Measurements from ENCODE around the gene PRKCB. TPM values are rescaled to one million over a fixed set of nuclear protein-coding genes. Genes with fewer than 3 reads are reported as not detected.
A peak's percentile ranks its signal among the peaks of the same experiment; 100 is the strongest.

Gene PRKCB
- total RNA-seq, 1 experiment from 2014 or later, result 7.1 TPM

- no peak for DNase-seq (ENCODE audit: low read depth, low spot score)
- in situ Hi-C loops (cut with HindIII; ENCODE audit: low pct_unique_long_range_greater_than_20kb, low sequenced_read_pairs), result no loop called here
These were observed 22.1 kb downstream of the PRKCB start for GRCh38 chr16:23857881-23858269.

- in situ Hi-C loops (cut with HindIII; ENCODE audit: low pct_unique_long_range_greater_than_20kb, low sequenced_read_pairs), result no loop called here
These were observed 22.8 kb downstream of the PRKCB start for GRCh38 chr16:23858542-23858941.

GRCh38 chr16:23859713-23860269 is 24.0 kb downstream of the PRKCB start:
- in situ Hi-C loops (cut with HindIII; ENCODE audit: low pct_unique_long_range_greater_than_20kb, low sequenced_read_pairs), result no loop called here

More at GRCh38 chr16:23858542-23858941, 22.8 kb downstream of the PRKCB start:
- DNase-seq (ENCODE audit: low read depth, low spot score), result no peak

GRCh38 chr16:23861874-23862273 is 26.1 kb downstream of the PRKCB start:
- in situ Hi-C loops (cut with HindIII; ENCODE audit: low pct_unique_long_range_greater_than_20kb, low sequenced_read_pairs), result no loop called here
- no peak for DNase-seq (ENCODE audit: low read depth, low spot score)

More at GRCh38 chr16:23859713-23860269, 24.0 kb downstream of the PRKCB start:
- no peak for DNase-seq (ENCODE audit: low read depth, low spot score)

GRCh38 chr16:23862556-23862955 is 26.8 kb downstream of the PRKCB start:
- no peak for DNase-seq (ENCODE audit: low read depth, low spot score)
- in situ Hi-C loops (cut with HindIII; ENCODE audit: low pct_unique_long_range_greater_than_20kb, low sequenced_read_pairs), result no loop called here

GRCh38 chr16:23863511-23864422 is 28.0 kb downstream of the PRKCB start:
- no peak for DNase-seq (ENCODE audit: low read depth, low spot score)

GRCh38 chr16:23865853-23866252 is 30.1 kb downstream of the PRKCB start:
- DNase-seq (ENCODE audit: low read depth, low spot score), result no peak
- in situ Hi-C loops (cut with HindIII; ENCODE audit: low pct_unique_long_range_greater_than_20kb, low sequenced_read_pairs), result no loop called here

More at GRCh38 chr16:23863511-23864422, 28.0 kb downstream of the PRKCB start:
- in situ Hi-C loops (cut with HindIII; ENCODE audit: low pct_unique_long_range_greater_than_20kb, low sequenced_read_pairs), result no loop called here

GRCh38 chr16:23866621-23867020 is 30.8 kb downstream of the PRKCB start:
- in situ Hi-C loops (cut with HindIII; ENCODE audit: low pct_unique_long_range_greater_than_20kb, low sequenced_read_pairs), result no loop called here
- DNase-seq (ENCODE audit: low read depth, low spot score), result no peak

GRCh38 chr16:23867566-23867965 is 31.8 kb downstream of the PRKCB start:
- in situ Hi-C loops (cut with HindIII; ENCODE audit: low pct_unique_long_range_greater_than_20kb, low sequenced_read_pairs), result no loop called here

GRCh38 chr16:23868136-23868535 is 32.4 kb downstream of the PRKCB start:
- in situ Hi-C loops (cut with HindIII; ENCODE audit: low pct_unique_long_range_greater_than_20kb, low sequenced_read_pairs), result no loop called here

More at GRCh38 chr16:23867566-23867965, 31.8 kb downstream of the PRKCB start:
- DNase-seq (ENCODE audit: low read depth, low spot score), result no peak

GRCh38 chr16:23869052-23869451 is 33.3 kb downstream of the PRKCB start:
- in situ Hi-C loops (cut with HindIII; ENCODE audit: low pct_unique_long_range_greater_than_20kb, low sequenced_read_pairs), result no loop called here
- DNase-seq (ENCODE audit: low read depth, low spot score), result no peak

More at GRCh38 chr16:23868136-23868535, 32.4 kb downstream of the PRKCB start:
- DNase-seq (ENCODE audit: low read depth, low spot score), result no peak

GRCh38 chr16:23871924-23872323 is 36.1 kb downstream of the PRKCB start:
- in situ Hi-C loops (cut with HindIII; ENCODE audit: low pct_unique_long_range_greater_than_20kb, low sequenced_read_pairs), result no loop called here
- no peak for DNase-seq (ENCODE audit: low read depth, low spot score)

- in situ Hi-C loops (cut with HindIII; ENCODE audit: low pct_unique_long_range_greater_than_20kb, low sequenced_read_pairs), result no loop called here
- DNase-seq (ENCODE audit: low read depth, low spot score), result no peak
These were observed 39.0 kb downstream of the PRKCB start for GRCh38 chr16:23874613-23875294.

- in situ Hi-C loops (cut with HindIII; ENCODE audit: low pct_unique_long_range_greater_than_20kb, low sequenced_read_pairs), result no loop called here
- DNase-seq (ENCODE audit: low read depth, low spot score), result no peak
These were observed 40.6 kb downstream of the PRKCB start for GRCh38 chr16:23876256-23876896.

GRCh38 chr16:23877107-23878070 is 41.6 kb downstream of the PRKCB start:
- peak; percentile 25 for DNase-seq (ENCODE audit: low read depth, low spot score)
- in situ Hi-C loops (cut with HindIII; ENCODE audit: low pct_unique_long_range_greater_than_20kb, low sequenced_read_pairs), result no loop called here

GRCh38 chr16:23879735-23880373 is 44.1 kb downstream of the PRKCB start:
- in situ Hi-C loops (cut with HindIII; ENCODE audit: low pct_unique_long_range_greater_than_20kb, low sequenced_read_pairs), result no loop called here
- DNase-seq (ENCODE audit: low read depth, low spot score), result no peak
